NCI-H2196 treated with DMSO at 0.1 percent for 48 hours (cell line): Measurements from ENCODE around the gene SELE.
"Not testable (repeated sequence)": the region's sequence is repeated elsewhere in the genome, so short reads cannot be mapped to it uniquely, and the experiment has no call there.

ENCODE experiments used
- DNase-seq: peaks from one replicate; lab custom pipeline; 2025; ENCODE audit not compliant: unreplicated experiment; lab: John Stamatoyannopoulos, UW

SELE gene

DNA sequence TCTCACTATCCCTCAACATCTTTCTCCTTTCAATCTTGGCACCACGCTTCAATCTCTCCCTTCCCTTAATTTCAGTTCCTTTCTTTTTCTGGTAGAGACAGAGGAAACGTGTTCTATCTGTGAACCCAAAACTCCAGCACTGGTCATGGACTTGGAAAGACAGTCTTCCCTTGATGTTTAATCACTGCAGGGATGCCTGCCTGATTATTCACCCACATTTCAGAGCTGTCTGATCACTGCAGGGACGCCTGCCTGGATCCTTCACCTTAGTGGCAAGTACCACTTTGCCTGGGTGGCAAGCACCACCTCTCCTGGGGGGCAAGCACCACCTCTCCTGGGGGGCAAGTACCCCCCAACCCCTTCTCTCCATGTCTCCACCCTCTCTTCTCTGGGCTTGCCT lies 50.2 kb downstream of the SELE start:
- no peak for DNase-seq

GRCh38 chr1:169683168-169683567 lies 50.7 kb downstream of the SELE start:
- not testable (repeated sequence) for DNase-seq

- DNase-seq, result no peak
Measured at GRCh38 chr1:169682071-169682470, 51.8 kb downstream of the SELE start.

DNA sequence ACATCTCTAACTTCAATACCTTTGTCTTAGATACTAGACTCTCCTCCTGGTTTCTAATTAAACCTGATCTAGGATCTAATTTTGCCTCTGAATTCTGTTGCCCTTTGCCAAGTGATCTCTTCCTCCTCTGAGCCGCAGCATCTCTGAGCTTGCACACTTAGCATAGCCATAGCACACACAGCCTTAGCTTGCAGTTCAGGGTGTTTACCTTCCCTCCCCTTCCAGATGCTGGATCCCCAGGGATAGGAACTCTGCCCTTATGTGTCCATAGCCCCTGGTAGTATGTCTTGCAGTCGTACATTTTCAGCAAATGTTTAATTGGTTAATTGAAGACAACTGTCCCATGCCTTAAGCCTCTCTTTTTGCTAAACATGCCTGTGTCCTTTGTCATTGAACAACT lies 52.7 kb downstream of the SELE start:
- DNase-seq, result no peak

- DNase-seq, result no peak
Measured at GRCh38 chr1:169680377-169681019, 53.4 kb downstream of the SELE start.

DNA sequence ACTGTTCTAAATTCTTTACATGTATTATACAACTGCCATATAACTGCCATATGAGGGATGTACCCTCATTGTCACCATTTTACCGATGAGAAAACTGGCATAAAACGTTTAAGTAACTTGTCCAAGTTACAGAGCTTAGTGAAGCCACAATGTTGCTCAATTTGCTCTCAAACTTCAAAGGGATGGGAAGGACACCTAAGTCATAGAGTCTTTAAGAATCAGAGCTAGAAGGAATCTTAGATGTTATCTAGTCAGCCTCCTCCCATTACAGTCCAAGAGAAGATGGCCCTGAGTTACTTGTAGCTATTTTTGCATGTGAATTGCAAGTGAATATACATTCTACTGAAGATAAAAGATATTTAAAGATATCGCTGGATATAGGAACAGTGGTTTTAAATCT lies 54.2 kb downstream of the SELE start:
- no peak for DNase-seq

- DNase-seq, result no peak
Measured at GRCh38 chr1:169676001-169676400, 57.9 kb downstream of the SELE start.
